ENCODE measurements around the gene C1R.
A peak's percentile ranks its signal among the peaks of the same experiment; 100 is the strongest.

Gene C1R

GRCh38 chr12:7134396-7135166, 42.3 kb upstream of the C1R start:
- Histone ChIP-seq H3K4me1 (ENCODE audit: insufficient read depth, low read length, severe bottlenecking) (peaks cover 15% of the 10 kb centered on the region), H3K9me2 (ENCODE audit: low read depth, low read length) (no peaks in the 10 kb centered on the region), H3K4me2 (ENCODE audit: low read length) (no peak overlapping the region), H4K20me1 (ENCODE audit: insufficient read depth, low read length) (no peaks in the 10 kb centered on the region), H3K9ac (ENCODE audit: low read length) (no peak overlapping the region), H3K36me3 (ENCODE audit: insufficient read depth, low read length) (no peaks in the 10 kb centered on the region), H3F3A (ENCODE audit: insufficient read depth, low read length) (no peaks in the 10 kb centered on the region), H3K9me3 (ENCODE audit: low read length) (no peaks in the 10 kb centered on the region), H3K4me3 (ENCODE audit: low read depth, low read length, poor library complexity, severe bottlenecking) (no peak overlapping the region), H3K79me2 (ENCODE audit: insufficient read depth, low read length) (no peaks in the 10 kb centered on the region), H3K27me3 (ENCODE audit: insufficient read depth, low read length) (no peaks in the 10 kb centered on the region), H3K27ac (ENCODE audit: low read depth, low read length, poor library complexity, severe bottlenecking) (no peak overlapping the region), H2AFZ (ENCODE audit: low read length) (no peak overlapping the region)
- TF ChIP-seq EZH2 (IDR thresholded peaks at IDR 0.05; ENCODE audit: borderline replicate concordance, low read length) (no peak), CTCF (IDR thresholded peaks at IDR 0.05; ENCODE audit: low read length) (no peak)

GRCh38 chr12:7131502-7131866, 39.2 kb upstream of the C1R start:
- Histone ChIP-seq H3K4me1 (ENCODE audit: insufficient read depth, low read length, severe bottlenecking) (peaks cover 22% of the 10 kb centered on the region), H3K79me2 (ENCODE audit: insufficient read depth, low read length) (no peaks in the 10 kb centered on the region), H4K20me1 (ENCODE audit: insufficient read depth, low read length) (no peaks in the 10 kb centered on the region), H3K36me3 (ENCODE audit: insufficient read depth, low read length) (no peaks in the 10 kb centered on the region), H3K27ac (ENCODE audit: low read depth, low read length, poor library complexity, severe bottlenecking) (no peak overlapping the region), H3K9me2 (ENCODE audit: low read depth, low read length) (no peaks in the 10 kb centered on the region), H3K27me3 (ENCODE audit: insufficient read depth, low read length) (no peaks in the 10 kb centered on the region), H2AFZ (ENCODE audit: low read length) (no peak overlapping the region), H3K4me2 (ENCODE audit: low read length) (peak overlapping the region; percentile 95; the same call in 1 of the 2 replicates), H3K4me3 (ENCODE audit: low read depth, low read length, poor library complexity, severe bottlenecking) (peak overlapping the region; percentile 79), H3K9ac (ENCODE audit: low read length) (no peak overlapping the region), H3F3A (ENCODE audit: insufficient read depth, low read length) (no peaks in the 10 kb centered on the region), H3K9me3 (ENCODE audit: low read length) (no peaks in the 10 kb centered on the region)
- TF ChIP-seq CTCF (IDR thresholded peaks at IDR 0.05; ENCODE audit: low read length) (no peak), EZH2 (IDR thresholded peaks at IDR 0.05; ENCODE audit: borderline replicate concordance, low read length) (no peak)

GRCh38 chr12:7130701-7131501, 38.7 kb upstream of the C1R start:
- no peaks in the 10 kb centered on the region for H3K9me2 ChIP-seq (ENCODE audit: low read depth, low read length)
- TF ChIP-seq CTCF (IDR thresholded peaks at IDR 0.05; ENCODE audit: low read length) (no peak), EZH2 (IDR thresholded peaks at IDR 0.05; ENCODE audit: borderline replicate concordance, low read length) (no peak)
- peak overlapping the region; percentile 67 for H3K9ac ChIP-seq (ENCODE audit: low read length)
- H3K4me1 ChIP-seq (ENCODE audit: insufficient read depth, low read length, severe bottlenecking) = peaks cover 22% of the 10 kb centered on the region
- no peaks in the 10 kb centered on the region for H3K36me3 ChIP-seq (ENCODE audit: insufficient read depth, low read length)
- H3F3A ChIP-seq (ENCODE audit: insufficient read depth, low read length) = no peaks in the 10 kb centered on the region
- H3K9me3 ChIP-seq (ENCODE audit: low read length) = no peaks in the 10 kb centered on the region
- H3K4me2 ChIP-seq (ENCODE audit: low read length) = peak overlapping the region; percentile 95
- no peaks in the 10 kb centered on the region for H3K79me2 ChIP-seq (ENCODE audit: insufficient read depth, low read length)
- H3K27me3 ChIP-seq (ENCODE audit: insufficient read depth, low read length) = no peaks in the 10 kb centered on the region
- no peak overlapping the region for H3K27ac ChIP-seq (ENCODE audit: low read depth, low read length, poor library complexity, severe bottlenecking)
- H2AFZ ChIP-seq (ENCODE audit: low read length) = no peak overlapping the region
- H3K4me3 ChIP-seq (ENCODE audit: low read depth, low read length, poor library complexity, severe bottlenecking) = peak overlapping the region; percentile 79
- H4K20me1 ChIP-seq (ENCODE audit: insufficient read depth, low read length) = no peaks in the 10 kb centered on the region
